ENCODE measurements around the gene SPEM3. TPM values are rescaled to one million over a fixed set of nuclear protein-coding genes. Genes with fewer than 3 reads are reported as not detected.

The SPEM3 gene
- total RNA-seq, 3 donors from 2014 or later (not counting 1 experiment from before 2014, with no cell fraction given) = not detected

GRCh38 chr17:7426896-7427489 lies 1.7 kb upstream of the SPEM3 start:
- no peaks in the 10 kb centered on the region for H3K27me3 Mint-ChIP-seq (ENCODE audit: low read depth in 2 of 2)
- H3K9me3 ChIP-seq (ENCODE audit: control insufficient read depth, insufficient read depth, low read length) = no peaks in the 10 kb centered on the region
- no peak for DNase-seq
- ATAC-seq = no peak
- no peaks in the 10 kb centered on the region for H3K4me1 ChIP-seq (ENCODE audit: control insufficient read depth, insufficient read depth, low read length)
- H3K27ac ChIP-seq (ENCODE audit: low read length) = no peak overlapping the region
- 93% methylated on average over 29 of the region's 29 CpGs for WGBS (ENCODE audit: insufficient coverage)
- H3K36me3 Mint-ChIP-seq = no peaks in the 10 kb centered on the region
- no peaks in the 10 kb centered on the region for H3K9me3 Mint-ChIP-seq
- no peak overlapping the region for H3K27ac Mint-ChIP-seq
- no peaks in the 10 kb centered on the region for H3K27me3 ChIP-seq (ENCODE audit: control insufficient read depth, insufficient read depth, low read length)
- TF ChIP-seq, protein P1, sequence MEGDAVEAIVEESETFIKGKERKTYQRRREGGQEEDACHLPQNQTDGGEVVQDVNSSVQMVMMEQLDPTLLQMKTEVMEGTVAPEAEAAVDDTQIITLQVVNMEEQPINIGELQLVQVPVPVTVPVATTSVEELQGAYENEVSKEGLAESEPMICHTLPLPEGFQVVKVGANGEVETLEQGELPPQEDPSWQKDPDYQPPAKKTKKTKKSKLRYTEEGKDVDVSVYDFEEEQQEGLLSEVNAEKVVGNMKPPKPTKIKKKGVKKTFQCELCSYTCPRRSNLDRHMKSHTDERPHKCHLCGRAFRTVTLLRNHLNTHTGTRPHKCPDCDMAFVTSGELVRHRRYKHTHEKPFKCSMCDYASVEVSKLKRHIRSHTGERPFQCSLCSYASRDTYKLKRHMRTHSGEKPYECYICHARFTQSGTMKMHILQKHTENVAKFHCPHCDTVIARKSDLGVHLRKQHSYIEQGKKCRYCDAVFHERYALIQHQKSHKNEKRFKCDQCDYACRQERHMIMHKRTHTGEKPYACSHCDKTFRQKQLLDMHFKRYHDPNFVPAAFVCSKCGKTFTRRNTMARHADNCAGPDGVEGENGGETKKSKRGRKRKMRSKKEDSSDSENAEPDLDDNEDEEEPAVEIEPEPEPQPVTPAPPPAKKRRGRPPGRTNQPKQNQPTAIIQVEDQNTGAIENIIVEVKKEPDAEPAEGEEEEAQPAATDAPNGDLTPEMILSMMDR (IDR thresholded peaks at IDR 0.05) = no peak
- no peaks in the 10 kb centered on the region for H3K36me3 ChIP-seq (ENCODE audit: control insufficient read depth, insufficient read depth, low read length)
- no peaks in the 10 kb centered on the region for H3K4me1 Mint-ChIP-seq
- intact Hi-C loops (cut with micrococcal nuclease) = no loop called here
- no peak overlapping the region for H3K4me3 Mint-ChIP-seq
- no peak overlapping the region for H3K4me3 ChIP-seq (ENCODE audit: low read length)

GRCh38 chr17:7427549-7427948 lies 1.1 kb upstream of the SPEM3 start:
- Mint-ChIP-seq H3K36me3 (no peaks in the 10 kb centered on the region), H3K27me3 (ENCODE audit: low read depth in 2 of 2) (no peaks in the 10 kb centered on the region), H3K4me1 (no peaks in the 10 kb centered on the region), H3K4me3 (no peak overlapping the region), H3K9me3 (no peaks in the 10 kb centered on the region), H3K27ac (no peak overlapping the region)
- 96% methylated on average over 7 of the region's 7 CpGs for WGBS (ENCODE audit: insufficient coverage)
- DNase-seq = no peak
- Histone ChIP-seq H3K36me3 (ENCODE audit: control insufficient read depth, insufficient read depth, low read length) (no peaks in the 10 kb centered on the region), H3K27me3 (ENCODE audit: control insufficient read depth, insufficient read depth, low read length) (no peaks in the 10 kb centered on the region), H3K9me3 (ENCODE audit: control insufficient read depth, insufficient read depth, low read length) (no peaks in the 10 kb centered on the region), H3K27ac (ENCODE audit: low read length) (no peak overlapping the region), H3K4me3 (ENCODE audit: low read length) (no peak overlapping the region), H3K4me1 (ENCODE audit: control insufficient read depth, insufficient read depth, low read length) (no peaks in the 10 kb centered on the region)
- intact Hi-C loops (cut with micrococcal nuclease) = no loop called here
- TF ChIP-seq, protein P1 (IDR thresholded peaks at IDR 0.05) = no peak
- ATAC-seq = no peak

GRCh38 chr17:7429722-7430121 lies 1.1 kb downstream of the SPEM3 start:
- Mint-ChIP-seq H3K36me3 (no peaks in the 10 kb centered on the region), H3K27me3 (ENCODE audit: low read depth in 2 of 2) (no peaks in the 10 kb centered on the region), H3K4me3 (no peak overlapping the region), H3K27ac (no peak overlapping the region), H3K4me1 (no peaks in the 10 kb centered on the region), H3K9me3 (no peaks in the 10 kb centered on the region)
- Histone ChIP-seq H3K36me3 (ENCODE audit: control insufficient read depth, insufficient read depth, low read length) (no peaks in the 10 kb centered on the region), H3K4me1 (ENCODE audit: control insufficient read depth, insufficient read depth, low read length) (peaks cover 2% of the 10 kb centered on the region), H3K9me3 (ENCODE audit: control insufficient read depth, insufficient read depth, low read length) (no peaks in the 10 kb centered on the region), H3K27me3 (ENCODE audit: control insufficient read depth, insufficient read depth, low read length) (no peaks in the 10 kb centered on the region), H3K4me3 (ENCODE audit: low read length) (no peak overlapping the region), H3K27ac (ENCODE audit: low read length) (no peak overlapping the region)
- ATAC-seq = no peak
- TF ChIP-seq, protein P1 (IDR thresholded peaks at IDR 0.05) = no peak
- intact Hi-C loops (cut with micrococcal nuclease) = no loop called here
- no peak for DNase-seq
- WGBS (ENCODE audit: insufficient coverage) = 93% methylated on average over 10 of the region's 10 CpGs

- DNase-seq = no peak
- Mint-ChIP-seq H3K27me3 (ENCODE audit: low read depth in 2 of 2) (no peaks in the 10 kb centered on the region), H3K36me3 (no peaks in the 10 kb centered on the region), H3K4me1 (peaks cover 7 to 12% of the 10 kb centered on the region in 2 donors), H3K27ac (no peak overlapping the region), H3K4me3 (no peak overlapping the region), H3K9me3 (no peaks in the 10 kb centered on the region)
- TF ChIP-seq, protein P1 (IDR thresholded peaks at IDR 0.05) = no peak
- 83% methylated on average over 1 of the region's 1 CpG for WGBS (ENCODE audit: insufficient coverage)
- Histone ChIP-seq H3K36me3 (ENCODE audit: control insufficient read depth, insufficient read depth, low read length) (no peaks in the 10 kb centered on the region), H3K4me3 (ENCODE audit: low read length) (no peak overlapping the region), H3K27ac (ENCODE audit: low read length) (no peak overlapping the region), H3K9me3 (ENCODE audit: control insufficient read depth, insufficient read depth, low read length) (no peaks in the 10 kb centered on the region), H3K4me1 (ENCODE audit: control insufficient read depth, insufficient read depth, low read length) (peaks cover 13% of the 10 kb centered on the region), H3K27me3 (ENCODE audit: control insufficient read depth, insufficient read depth, low read length) (no peaks in the 10 kb centered on the region)
- intact Hi-C loops (cut with micrococcal nuclease) = no loop called here
- ATAC-seq = no peak
Observed at GRCh38 chr17:7431231-7431630, 2.6 kb downstream of the SPEM3 start.

Data from natural killer cell (primary cell).